Tibial nerve (tissue), 4 donors: ENCODE results near the gene TEX30. TPM values are rescaled to one million over a fixed set of nuclear protein-coding genes. Genes with fewer than 3 reads are reported as not detected.

Experiments
- DNase-seq, 2 donors: peaks; one replicate each; pipeline ENCODE4 v3.0.0-alpha.2; 2019; ENCODE audit warnings: low spot score in 2 of 2
- H3K27ac ChIP-seq, 4 donors: fragments of 200-600 bp; sonication (generic) in 3 of 4; one replicate each; pipeline ENCODE4 v1.5.1; 2017 to 2019; ENCODE audit warnings: mild to moderate bottlenecking in 1 of 4
- H3K27me3 ChIP-seq, 2 donors: fragments of 200-600 bp; sonication (generic) in 1 of 2; one replicate each; pipeline versions ENCODE4 v1.5.1 to v1.6.0; 2017 to 2019
- H3K36me3 ChIP-seq, 3 donors: fragments of 200-600 bp; sonication (generic); one replicate each; pipeline ENCODE4 v1.5.1; 2018 to 2019
- H3K4me1 ChIP-seq, 4 donors: fragments of 200-600 bp; sonication (generic) in 3 of 4; one replicate each; pipeline ENCODE4 v1.5.1; 2017 to 2019
- H3K4me3 ChIP-seq, 4 donors: fragments of 200-600 bp; sonication (generic) in 3 of 4; one replicate each; pipeline ENCODE4 v1.5.1; 2017 to 2019; ENCODE audit warnings: mild to moderate bottlenecking in 1 of 4, moderate library complexity in 1 of 4
- H3K9me3 ChIP-seq, 4 donors: fragments of 200-600 bp; sonication (generic) in 3 of 4; one replicate each; pipeline ENCODE4 v1.5.1; 2017 to 2019
- EP300 ChIP-seq, 2 donors: sonication (generic); formaldehyde crosslinking; IDR thresholded peaks; one replicate each; pipeline ENCODE4 v1.6.1; 2017; ENCODE audit warnings: antibody characterized with exemption in 2 of 2, mild to moderate bottlenecking in 1 of 2
- POLR2A ChIP-seq, 2 donors: fragments of 450-650 bp; IDR thresholded peaks; one replicate each; pipeline ENCODE4 v1.6.1; 2017; ENCODE audit warnings: antibody characterized with exemption in 2 of 2, mild to moderate bottlenecking in 2 of 2, moderate library complexity in 2 of 2
- WGBS, 2 donors: methylation state at CpG; one replicate each; pipeline ENCODE4 v1.1.5; 2018; 5-methylcytosine and 5-hydroxymethylcytosine counted together
- total RNA-seq, 4 donors: library from RNA; depleted of rRNA; stranded (reverse); fragments of >200 nt; gene quantifications; one replicate each; pipeline ENCODE4 v1.1.0, GENCODE V29; 2016
- TF ChIP-seq, protein P1 (sequence below), 5 experiments: fragments of 200-600 bp in 3 of 5; fragments of 450-650 bp in 2 of 5; sonication (generic) in 3 of 5; IDR thresholded peaks; one replicate each; pipeline ENCODE4 v1.5.1; 2016 to 2019; ENCODE audit warnings: antibody characterized with exemption in 5 of 5, mild to moderate bottlenecking in 3 of 5, moderate library complexity in 2 of 5

The TEX30 gene
- total RNA-seq, 4 donors from 2014 or later: 4.7 to 16.0 (median 6.1) TPM

DNA sequence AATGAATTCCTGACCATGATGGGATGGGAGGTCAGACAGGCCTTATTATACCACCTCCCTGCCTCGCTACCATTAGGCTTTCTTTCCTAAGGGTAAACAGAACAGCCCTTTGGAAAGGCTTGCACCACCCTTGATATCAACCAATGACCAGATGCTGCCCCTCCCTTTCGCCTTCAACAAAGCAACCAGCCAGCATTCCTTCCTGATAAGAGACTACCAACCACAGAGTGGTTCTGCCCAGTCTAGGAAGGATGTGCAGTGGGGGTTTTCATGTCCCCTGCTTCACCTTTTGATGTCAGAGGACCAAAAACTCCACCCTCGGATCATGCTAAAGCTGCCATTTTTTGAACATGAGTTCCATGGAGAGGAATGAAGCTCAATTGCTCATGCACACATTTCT lies 21.7 kb downstream of the TEX30 start:
- Histone ChIP-seq H3K27me3 (no peaks in the 10 kb centered on the region), H3K36me3 (no peaks in the 10 kb centered on the region), H3K27ac (no peak overlapping the region), H3K4me1 (no peaks in the 10 kb centered on the region), H3K4me3 (no peak overlapping the region), H3K9me3 (peaks cover 0 to 38% (median 5%) of the 10 kb centered on the region in 4 donors)
- 91 to 93% methylated on average over 3 of the region's 3 CpGs for WGBS, 2 donors
- DNase-seq: no peak
- TF ChIP-seq, protein P1, sequence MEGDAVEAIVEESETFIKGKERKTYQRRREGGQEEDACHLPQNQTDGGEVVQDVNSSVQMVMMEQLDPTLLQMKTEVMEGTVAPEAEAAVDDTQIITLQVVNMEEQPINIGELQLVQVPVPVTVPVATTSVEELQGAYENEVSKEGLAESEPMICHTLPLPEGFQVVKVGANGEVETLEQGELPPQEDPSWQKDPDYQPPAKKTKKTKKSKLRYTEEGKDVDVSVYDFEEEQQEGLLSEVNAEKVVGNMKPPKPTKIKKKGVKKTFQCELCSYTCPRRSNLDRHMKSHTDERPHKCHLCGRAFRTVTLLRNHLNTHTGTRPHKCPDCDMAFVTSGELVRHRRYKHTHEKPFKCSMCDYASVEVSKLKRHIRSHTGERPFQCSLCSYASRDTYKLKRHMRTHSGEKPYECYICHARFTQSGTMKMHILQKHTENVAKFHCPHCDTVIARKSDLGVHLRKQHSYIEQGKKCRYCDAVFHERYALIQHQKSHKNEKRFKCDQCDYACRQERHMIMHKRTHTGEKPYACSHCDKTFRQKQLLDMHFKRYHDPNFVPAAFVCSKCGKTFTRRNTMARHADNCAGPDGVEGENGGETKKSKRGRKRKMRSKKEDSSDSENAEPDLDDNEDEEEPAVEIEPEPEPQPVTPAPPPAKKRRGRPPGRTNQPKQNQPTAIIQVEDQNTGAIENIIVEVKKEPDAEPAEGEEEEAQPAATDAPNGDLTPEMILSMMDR (IDR thresholded peaks at IDR 0.05): no peak
- no peak for TF ChIP-seq POLR2A (IDR thresholded peaks at IDR 0.05)
- no peak for TF ChIP-seq EP300 (IDR thresholded peaks at IDR 0.05)

DNA sequence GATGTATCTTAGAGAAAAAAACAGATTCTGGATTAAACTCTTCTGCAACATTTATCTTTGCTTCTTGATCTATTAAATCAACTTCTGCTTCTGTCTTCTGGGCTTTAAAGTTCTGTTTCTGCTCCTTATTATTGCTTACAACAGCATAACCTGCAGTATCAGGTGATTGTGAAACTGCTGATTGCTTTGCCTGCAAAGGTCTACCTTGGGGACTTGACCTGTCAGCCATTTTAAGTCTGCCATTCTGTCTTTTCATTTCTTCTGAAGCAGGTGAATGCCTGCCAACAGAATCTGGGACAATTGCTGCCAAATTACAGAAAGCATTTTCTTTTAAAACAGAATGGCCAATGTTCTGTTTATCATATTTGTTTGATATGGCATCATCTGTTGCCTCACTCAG lies 31.1 kb downstream of the TEX30 start:
- Histone ChIP-seq H3K4me3 (no peak overlapping the region), H3K27ac (no peak overlapping the region)

DNA sequence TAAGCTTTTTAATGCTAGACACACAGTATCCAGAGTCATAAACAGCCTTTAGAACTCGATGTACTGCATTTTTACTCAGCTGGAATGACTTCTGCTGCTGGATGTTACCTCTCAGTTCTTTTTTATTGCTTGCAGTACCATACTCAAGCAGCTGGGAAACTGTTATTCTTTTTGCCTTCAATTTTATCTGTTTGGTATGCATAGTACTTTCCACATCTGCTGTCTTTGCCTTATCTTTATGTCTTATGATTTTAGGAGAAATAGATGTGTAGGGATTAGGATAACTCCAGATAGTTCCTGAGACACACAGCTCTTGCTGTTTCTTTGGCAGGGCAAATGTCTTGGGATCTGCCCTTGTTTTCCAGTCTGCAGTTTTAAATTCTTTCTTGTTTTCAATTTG lies 31.5 kb downstream of the TEX30 start:
- no peak for DNase-seq
- Histone ChIP-seq H3K27ac (no peak overlapping the region), H3K4me1 (no peaks in the 10 kb centered on the region), H3K9me3 (peaks cover 0 to 63% (median 7%) of the 10 kb centered on the region in 4 donors), H3K36me3 (no peaks in the 10 kb centered on the region), H3K27me3 (no peaks in the 10 kb centered on the region), H3K4me3 (no peak overlapping the region)
- TF ChIP-seq, protein P1 (IDR thresholded peaks at IDR 0.05): no peak
- TF ChIP-seq POLR2A (IDR thresholded peaks at IDR 0.05) (no peak), EP300 (IDR thresholded peaks at IDR 0.05) (no peak)
- 52 to 61% methylated on average over 1 of the region's 1 CpG for WGBS, 2 donors

More for the DNA sequence above, 31.1 kb downstream of the TEX30 start:
- Histone ChIP-seq H3K27me3 (no peaks in the 10 kb centered on the region), H3K36me3 (no peaks in the 10 kb centered on the region), H3K9me3 (peaks cover 0 to 60% (median 7%) of the 10 kb centered on the region in 4 donors), H3K4me1 (no peaks in the 10 kb centered on the region)
- DNase-seq: no peak
- TF ChIP-seq EP300 (IDR thresholded peaks at IDR 0.05): no peak
- TF ChIP-seq, protein P1 (IDR thresholded peaks at IDR 0.05): no peak
- TF ChIP-seq POLR2A (IDR thresholded peaks at IDR 0.05): no peak

DNA sequence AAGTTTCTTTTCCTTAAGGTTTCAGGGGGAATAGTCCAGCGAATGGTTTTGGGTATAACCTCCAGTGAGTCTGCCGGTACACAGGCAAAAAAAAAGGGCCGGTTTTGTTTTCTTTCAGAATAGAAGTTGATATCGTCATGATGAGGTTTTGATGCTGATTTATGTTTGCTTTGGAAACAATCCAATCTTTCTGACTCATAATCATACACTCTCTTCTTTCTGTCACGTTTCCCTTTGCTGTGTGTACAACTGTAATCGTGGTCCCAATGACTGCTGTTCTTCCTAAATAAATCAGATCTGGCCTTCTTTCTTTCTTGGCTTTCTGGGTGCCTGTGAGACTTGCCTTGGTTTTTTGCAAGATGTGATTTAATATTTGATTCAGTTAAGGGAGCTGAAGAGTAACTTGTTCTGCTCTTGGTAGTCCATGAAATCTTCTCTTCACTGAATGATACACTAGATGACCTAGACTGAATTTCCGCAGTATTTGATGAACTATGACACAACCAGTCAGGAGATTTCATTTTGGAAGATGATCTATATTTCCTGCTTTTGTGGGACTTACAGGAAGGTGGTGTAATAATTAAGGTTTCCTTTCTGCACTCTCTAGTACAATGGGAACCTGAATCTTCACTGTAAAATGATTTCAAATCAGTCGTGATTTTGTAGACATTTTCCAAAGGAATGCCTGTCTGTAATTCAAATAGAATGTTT lies 43.9 kb downstream of the TEX30 start:
- Histone ChIP-seq H3K4me3 (no peak overlapping the region), H3K36me3 (no peaks in the 10 kb centered on the region), H3K9me3 (no peaks in the 10 kb centered on the region), H3K27me3 (no peaks in the 10 kb centered on the region), H3K4me1 (peaks cover 0 to 9% (median 0%) of the 10 kb centered on the region in 4 donors), H3K27ac (no peak overlapping the region)
- 29 to 35% methylated on average over 8 of the region's 8 CpGs for WGBS, 2 donors
- no peak for DNase-seq
- no peak for TF ChIP-seq EP300 (IDR thresholded peaks at IDR 0.05)

DNA sequence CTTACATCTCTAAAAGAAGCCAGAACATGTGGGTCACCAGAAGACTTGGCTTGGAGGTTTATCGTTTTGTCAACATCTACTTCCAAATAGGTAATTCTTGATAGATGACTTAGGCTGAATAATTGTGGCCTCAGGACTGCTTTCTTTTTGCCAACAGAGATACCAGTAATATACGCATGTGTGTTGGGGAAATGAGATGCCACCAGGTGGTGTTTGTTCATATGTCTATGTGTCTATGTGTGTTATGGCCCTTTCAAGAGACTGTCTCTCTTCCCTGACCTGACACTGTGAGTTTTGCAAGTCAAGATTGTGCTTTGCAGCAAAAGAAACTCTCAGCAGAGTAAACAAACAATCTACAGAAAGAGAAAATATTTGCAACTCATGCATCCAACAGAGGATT lies 47.2 kb downstream of the TEX30 start:
- no peak for DNase-seq
- no peaks in the 10 kb centered on the region for H3K9me3 ChIP-seq
- WGBS, 2 donors: 81 to 93% methylated on average over 2 of the region's 2 CpGs

More for the DNA sequence above, 47.2 kb downstream of the TEX30 start:
- H3K4me1 ChIP-seq: peaks cover 0 to 9% (median 0%) of the 10 kb centered on the region in 4 donors
- no peaks in the 10 kb centered on the region for H3K27me3 ChIP-seq
- H3K27ac ChIP-seq: no peak overlapping the region
- no peaks in the 10 kb centered on the region for H3K36me3 ChIP-seq
- TF ChIP-seq, protein P1 (IDR thresholded peaks at IDR 0.05): no peak
- TF ChIP-seq EP300 (IDR thresholded peaks at IDR 0.05) (no peak), POLR2A (IDR thresholded peaks at IDR 0.05) (no peak)
- no peak overlapping the region for H3K4me3 ChIP-seq
